CD1c-positive myeloid dendritic cell (primary cell): Measurements from ENCODE around the gene PLLP.

ENCODE experiments used
- DNase-seq: peaks from one replicate; pipeline ENCODE4 v3.0.0-alpha.2; 2016; ENCODE audit errors: extremely low spot score

Gene PLLP

GRCh38 chr16:57256601-57257395 is 27.7 kb downstream of the PLLP start:
- DNase-seq = no peak

- no peak for DNase-seq
Measured at GRCh38 chr16:57255686-57256415, 28.6 kb downstream of the PLLP start.

GRCh38 chr16:57253466-57253865 is 31.0 kb downstream of the PLLP start:
- no peak for DNase-seq

GRCh38 chr16:57252148-57252721 is 32.2 kb downstream of the PLLP start:
- no peak for DNase-seq

- DNase-seq = no peak
Measured at GRCh38 chr16:57251352-57251751, 33.1 kb downstream of the PLLP start.

GRCh38 chr16:57245472-57246113 is 38.9 kb downstream of the PLLP start:
- peak; percentile 9 for DNase-seq

- peak; percentile 98 for DNase-seq
Measured at GRCh38 chr16:57244767-57245471, 39.6 kb downstream of the PLLP start, which contains the start of gene ARL2BP. ARL2BP (plus strand) TSS chr16:57245259; CDS start chr16:57245368, 109 bp downstream.

GRCh38 chr16:57244463-57244766 is 40.1 kb downstream of the PLLP start:
- no peak for DNase-seq

GRCh38 chr16:57242650-57243049 is 41.8 kb downstream of the PLLP start:
- DNase-seq = no peak

- peak; percentile 60 for DNase-seq
Measured at GRCh38 chr16:57240851-57241250, 43.6 kb downstream of the PLLP start.

- no peak for DNase-seq
Measured at GRCh38 chr16:57239107-57239506, 45.4 kb downstream of the PLLP start.

GRCh38 chr16:57238682-57239081 is 45.8 kb downstream of the PLLP start:
- DNase-seq = no peak

GRCh38 chr16:57236022-57236350 is 48.5 kb downstream of the PLLP start:
- no peak for DNase-seq

- peak; percentile 12 for DNase-seq
Measured at GRCh38 chr16:57235128-57236021, 49.1 kb downstream of the PLLP start.

- DNase-seq = no peak
Measured at GRCh38 chr16:57234707-57235092, 49.8 kb downstream of the PLLP start.

- no peak for DNase-seq
Measured at GRCh38 chr16:57233944-57234706, 50.3 kb downstream of the PLLP start.

GRCh38 chr16:57231821-57232350 is 52.6 kb downstream of the PLLP start:
- no peak for DNase-seq

- no peak for DNase-seq
Measured at GRCh38 chr16:57229079-57229478, 55.4 kb downstream of the PLLP start.

- DNase-seq = no peak
Measured at GRCh38 chr16:57226701-57227621, 57.5 kb downstream of the PLLP start.
